ENCODE measurements around the gene NBAS. TPM values are rescaled to one million over a fixed set of nuclear protein-coding genes. Genes with fewer than 3 reads are reported as not detected.

The NBAS gene
- total RNA-seq, 1 experiment from 2014 or later = 46.4 TPM

DNA sequence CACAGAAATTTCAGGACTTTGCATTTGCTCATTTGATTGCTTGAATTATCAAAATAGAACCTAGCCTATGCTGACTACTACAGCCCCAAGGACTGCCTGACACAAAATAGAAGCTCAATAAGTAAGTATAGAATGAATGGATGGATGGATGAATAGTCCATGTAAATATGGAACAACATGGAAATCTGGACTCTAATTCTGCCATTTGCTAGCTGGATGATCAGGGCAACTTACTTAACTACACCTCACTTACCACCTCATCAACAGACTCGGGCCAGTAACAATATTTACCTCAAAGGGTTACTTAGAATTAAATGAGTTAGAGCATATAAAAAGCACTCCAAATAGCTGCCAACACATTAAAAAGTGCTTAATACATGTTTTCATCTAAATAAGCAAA, 50.6 kb downstream of the NBAS start:
- Mint-ChIP-seq H3K4me3 (ENCODE audit: unreplicated experiment) (no peak overlapping the region), H3K4me1 (ENCODE audit: insufficient read depth, unreplicated experiment) (peaks cover 6% of the 10 kb centered on the region), H3K36me3 (ENCODE audit: insufficient read depth, unreplicated experiment) (peaks cover 22% of the 10 kb centered on the region), H3K27me3 (ENCODE audit: insufficient read depth, unreplicated experiment) (no peaks in the 10 kb centered on the region), H3K27ac (ENCODE audit: low read depth, unreplicated experiment) (no peak overlapping the region), H3K9me3 (ENCODE audit: unreplicated experiment) (no peaks in the 10 kb centered on the region)
- ChIA-PET CTCF (interaction anchor here (0.5 to 0.6 kb wide), 3 partner anchors 65 to 427 kb away, joined by 3 read pairs; no protein-coding TSS in a partner anchor), POLR2A (no interaction called here)
- no peak for DNase-seq (ENCODE audit: unreplicated experiment)
- TF ChIP-seq, protein P1, sequence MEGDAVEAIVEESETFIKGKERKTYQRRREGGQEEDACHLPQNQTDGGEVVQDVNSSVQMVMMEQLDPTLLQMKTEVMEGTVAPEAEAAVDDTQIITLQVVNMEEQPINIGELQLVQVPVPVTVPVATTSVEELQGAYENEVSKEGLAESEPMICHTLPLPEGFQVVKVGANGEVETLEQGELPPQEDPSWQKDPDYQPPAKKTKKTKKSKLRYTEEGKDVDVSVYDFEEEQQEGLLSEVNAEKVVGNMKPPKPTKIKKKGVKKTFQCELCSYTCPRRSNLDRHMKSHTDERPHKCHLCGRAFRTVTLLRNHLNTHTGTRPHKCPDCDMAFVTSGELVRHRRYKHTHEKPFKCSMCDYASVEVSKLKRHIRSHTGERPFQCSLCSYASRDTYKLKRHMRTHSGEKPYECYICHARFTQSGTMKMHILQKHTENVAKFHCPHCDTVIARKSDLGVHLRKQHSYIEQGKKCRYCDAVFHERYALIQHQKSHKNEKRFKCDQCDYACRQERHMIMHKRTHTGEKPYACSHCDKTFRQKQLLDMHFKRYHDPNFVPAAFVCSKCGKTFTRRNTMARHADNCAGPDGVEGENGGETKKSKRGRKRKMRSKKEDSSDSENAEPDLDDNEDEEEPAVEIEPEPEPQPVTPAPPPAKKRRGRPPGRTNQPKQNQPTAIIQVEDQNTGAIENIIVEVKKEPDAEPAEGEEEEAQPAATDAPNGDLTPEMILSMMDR (IDR thresholded peaks at IDR 0.05; ENCODE audit: unreplicated experiment) = no peak
- BruUV-seq (replicated peaks) = no TSS peak
- intact Hi-C loops (cut with micrococcal nuclease) = no loop called here

DNA sequence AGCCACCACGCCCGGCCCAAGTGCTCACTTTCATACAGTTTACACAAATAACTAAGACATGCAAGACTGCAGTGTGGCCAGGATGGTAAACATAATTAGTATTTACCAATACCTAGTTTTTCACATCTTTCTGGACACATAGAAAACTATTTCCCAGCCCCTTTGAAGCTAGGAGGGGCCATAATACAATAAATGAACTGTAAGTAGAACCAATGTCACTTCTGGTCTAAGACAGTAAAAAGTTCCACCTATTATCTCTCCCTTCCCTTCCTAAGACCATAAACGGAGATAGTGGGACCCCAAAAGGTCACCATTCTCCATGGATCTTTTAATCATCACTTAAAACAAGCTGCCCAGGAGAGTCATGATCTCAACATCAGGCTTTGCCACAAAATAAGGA, 51.0 kb downstream of the NBAS start:
- DNase-seq (ENCODE audit: unreplicated experiment) = no peak
- H3K9me3 Mint-ChIP-seq (ENCODE audit: unreplicated experiment) = no peaks in the 10 kb centered on the region
- H3K27me3 Mint-ChIP-seq (ENCODE audit: insufficient read depth, unreplicated experiment) = no peaks in the 10 kb centered on the region
- ChIA-PET POLR2A (no interaction called here), CTCF (interaction anchor here (0.6 kb wide), 1 partner anchor 66 kb away, joined by 3 read pairs; no protein-coding TSS in a partner anchor)
- no peak overlapping the region for H3K27ac Mint-ChIP-seq (ENCODE audit: low read depth, unreplicated experiment)
- no peak overlapping the region for H3K4me3 Mint-ChIP-seq (ENCODE audit: unreplicated experiment)
- TF ChIP-seq, protein P1 (IDR thresholded peaks at IDR 0.05; ENCODE audit: unreplicated experiment) = no peak
- BruUV-seq (replicated peaks) = no TSS peak
- H3K36me3 Mint-ChIP-seq (ENCODE audit: insufficient read depth, unreplicated experiment) = peaks cover 22% of the 10 kb centered on the region
- intact Hi-C loops (cut with micrococcal nuclease) = no loop called here
- H3K4me1 Mint-ChIP-seq (ENCODE audit: insufficient read depth, unreplicated experiment) = peaks cover 8% of the 10 kb centered on the region

DNA sequence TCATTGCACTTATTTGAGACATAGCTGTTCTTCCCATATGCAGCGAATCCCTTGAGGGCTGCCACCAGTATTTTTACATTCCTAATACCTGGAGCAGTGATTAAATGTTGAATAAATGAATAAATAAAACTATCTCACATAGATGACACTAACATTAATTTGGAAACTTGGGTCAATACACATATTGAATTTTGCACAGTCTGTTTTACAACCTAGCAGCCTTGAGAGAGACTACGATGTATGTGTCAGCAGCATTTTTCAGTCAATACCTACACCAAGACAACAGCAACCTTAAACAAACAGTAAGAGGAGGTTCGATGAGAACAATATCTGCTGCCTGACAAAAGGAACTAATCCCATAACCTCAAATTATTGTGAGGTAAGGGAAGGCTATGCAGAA, 53.4 kb downstream of the NBAS start:
- POLR2A ChIA-PET = no interaction called here
- DNase-seq (ENCODE audit: unreplicated experiment) = no peak
- BruUV-seq (replicated peaks) = no TSS peak

DNA sequence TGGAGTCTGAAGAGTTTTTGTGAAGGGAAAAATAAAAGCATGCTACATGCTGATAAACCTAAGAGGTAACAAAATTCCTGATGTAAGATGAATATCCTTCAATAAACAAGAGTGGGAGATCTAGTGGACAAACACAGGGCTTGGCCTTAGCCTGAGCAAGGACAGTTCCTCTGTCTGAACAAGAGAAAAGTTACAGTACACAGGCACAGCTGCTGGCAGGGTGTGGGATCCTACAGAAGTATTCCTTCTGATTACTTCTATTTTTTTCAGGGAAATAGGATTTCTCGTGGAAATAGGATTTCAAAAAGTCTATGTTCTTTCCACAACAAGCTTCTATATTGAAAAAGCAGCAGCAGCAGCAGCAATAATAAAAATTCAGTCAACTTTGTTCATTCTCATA, 54.1 kb downstream of the NBAS start:
- intact Hi-C loops (cut with micrococcal nuclease) = no loop called here
- POLR2A ChIA-PET = no interaction called here
- no peak overlapping the region for H3K4me3 Mint-ChIP-seq (ENCODE audit: unreplicated experiment)
- no peak for DNase-seq (ENCODE audit: unreplicated experiment)
- BruUV-seq (replicated peaks) = no TSS peak
- H3K36me3 Mint-ChIP-seq (ENCODE audit: insufficient read depth, unreplicated experiment) = peaks cover 20% of the 10 kb centered on the region
- no peak overlapping the region for H3K27ac Mint-ChIP-seq (ENCODE audit: low read depth, unreplicated experiment)
- H3K4me1 Mint-ChIP-seq (ENCODE audit: insufficient read depth, unreplicated experiment) = peaks cover 8% of the 10 kb centered on the region
- CTCF ChIA-PET = interaction anchor here (0.9 kb wide), 1 partner anchor 23 kb away, joined by 3 read pairs; no protein-coding TSS in a partner anchor
- H3K27me3 Mint-ChIP-seq (ENCODE audit: insufficient read depth, unreplicated experiment) = no peaks in the 10 kb centered on the region
- TF ChIP-seq, protein P1 (IDR thresholded peaks at IDR 0.05; ENCODE audit: unreplicated experiment) = no peak
- no peaks in the 10 kb centered on the region for H3K9me3 Mint-ChIP-seq (ENCODE audit: unreplicated experiment)

More for the DNA sequence above, 53.4 kb downstream of the NBAS start:
- no peak overlapping the region for H3K4me3 Mint-ChIP-seq (ENCODE audit: unreplicated experiment)
- H3K36me3 Mint-ChIP-seq (ENCODE audit: insufficient read depth, unreplicated experiment) = peaks cover 19% of the 10 kb centered on the region
- no peaks in the 10 kb centered on the region for H3K27me3 Mint-ChIP-seq (ENCODE audit: insufficient read depth, unreplicated experiment)
- H3K4me1 Mint-ChIP-seq (ENCODE audit: insufficient read depth, unreplicated experiment) = peaks cover 8% of the 10 kb centered on the region
- TF ChIP-seq, protein P1 (IDR thresholded peaks at IDR 0.05; ENCODE audit: unreplicated experiment) = no peak
- CTCF ChIA-PET = no interaction called here
- intact Hi-C loops (cut with micrococcal nuclease) = no loop called here
- no peak overlapping the region for H3K27ac Mint-ChIP-seq (ENCODE audit: low read depth, unreplicated experiment)
- H3K9me3 Mint-ChIP-seq (ENCODE audit: unreplicated experiment) = no peaks in the 10 kb centered on the region

Data from MCF 10A (cell line).